Trophoblast cell (in vitro differentiated cells and primary cell): ENCODE data around the gene SLC22A17.
A peak's percentile ranks its signal among the peaks of the same experiment; 100 is the strongest.

Experiments used
- DNase-seq, 2 donors: peaks; one replicate each; pipeline ENCODE4 v3.0.0-alpha.2; 2016
- H2AFZ ChIP-seq: 2 replicates; pipeline ENCODE4 v1.6.1; 2013; ENCODE audit warnings: low read length, moderate library complexity, mild to moderate bottlenecking; ENCODE audit not compliant: insufficient read depth, poor library complexity
- H2AK5ac ChIP-seq: 2 replicates; pipeline ENCODE4 v1.6.1; 2013; ENCODE audit warnings: mild to moderate bottlenecking, low read length
- H2BK120ac ChIP-seq: 2 replicates; pipeline ENCODE4 v1.6.1; 2013; ENCODE audit warnings: low read length, mild to moderate bottlenecking, moderate library complexity; ENCODE audit not compliant: insufficient read depth, poor library complexity
- H2BK12ac ChIP-seq: 2 replicates; pipeline ENCODE4 v1.6.1; 2013; ENCODE audit warnings: mild to moderate bottlenecking, low read length, moderate library complexity
- H2BK5ac ChIP-seq: 2 replicates; pipeline ENCODE4 v1.6.1; 2013; ENCODE audit warnings: low read length, low read depth, moderate library complexity, mild to moderate bottlenecking; ENCODE audit not compliant: poor library complexity
- H3K14ac ChIP-seq: 2 replicates; pipeline ENCODE4 v1.6.1; 2013; ENCODE audit warnings: mild to moderate bottlenecking, low read length
- H3K18ac ChIP-seq: 2 replicates; pipeline ENCODE4 v1.6.1; 2013; ENCODE audit warnings: mild to moderate bottlenecking, low read length
- H3K23ac ChIP-seq: 2 replicates; pipeline ENCODE4 v1.6.1; 2013; ENCODE audit warnings: low read length
- H3K27ac ChIP-seq: 2 replicates; pipeline ENCODE4 v1.5.1; 2013; ENCODE audit warnings: low read depth, mild to moderate bottlenecking, inconsistent platforms, low read length, moderate library complexity
- H3K27me3 ChIP-seq: 2 replicates; pipeline ENCODE4 v1.6.1; 2013; ENCODE audit warnings: inconsistent platforms, mild to moderate bottlenecking, low read length, moderate library complexity; ENCODE audit not compliant: insufficient read depth
- H3K36me3 ChIP-seq, 2 experiments: 1 replicate in 1 of 2; 2 replicates in 1 of 2; pipeline ENCODE4 v1.6.1; 2013; ENCODE audit warnings: low read length in 2 of 2, mild to moderate bottlenecking in 2 of 2, moderate library complexity in 1 of 2; ENCODE audit not compliant: insufficient read depth in 2 of 2, control insufficient read depth in 1 of 2
- H3K4ac ChIP-seq: 2 replicates; pipeline ENCODE4 v1.6.1; 2013; ENCODE audit warnings: low read depth, mild to moderate bottlenecking, low read length, moderate library complexity
- H3K4me1 ChIP-seq, 2 experiments: 1 replicate in 1 of 2; 2 replicates in 1 of 2; pipeline ENCODE4 v1.6.1; 2013; ENCODE audit warnings: low read length in 2 of 2, mild to moderate bottlenecking in 2 of 2, moderate library complexity in 1 of 2; ENCODE audit not compliant: insufficient read depth in 2 of 2, control insufficient read depth in 1 of 2
- H3K4me2 ChIP-seq: 2 replicates; pipeline ENCODE4 v1.6.1; 2013; ENCODE audit warnings: inconsistent platforms, mild to moderate bottlenecking, low read length, moderate library complexity
- H3K4me3 ChIP-seq: 2 replicates; pipeline ENCODE4 v1.5.1; 2013; ENCODE audit warnings: mild to moderate bottlenecking, low read depth, low read length, inconsistent platforms
- H3K79me1 ChIP-seq: one replicate; pipeline ENCODE4 v1.6.1; 2013; ENCODE audit warnings: low read length
- H3K79me2 ChIP-seq: 2 replicates; pipeline ENCODE4 v1.6.1; 2013; ENCODE audit warnings: low read length, mild to moderate bottlenecking; ENCODE audit not compliant: control insufficient read depth, insufficient read depth, poor library complexity
- H3K9ac ChIP-seq: 2 replicates; pipeline ENCODE4 v1.6.1; 2013; ENCODE audit warnings: mild to moderate bottlenecking, low read length
- H3K9me3 ChIP-seq: 2 replicates; pipeline ENCODE4 v1.6.1; 2013; ENCODE audit warnings: low read depth, mild to moderate bottlenecking, control low read depth, inconsistent platforms, low read length; ENCODE audit not compliant: insufficient read depth
- H4K12ac ChIP-seq: 2 replicates; pipeline ENCODE4 v1.6.1; 2013; ENCODE audit warnings: low read depth, mild to moderate bottlenecking, low read length, moderate library complexity
- H4K8ac ChIP-seq: 2 replicates; pipeline ENCODE4 v1.6.1; 2013; ENCODE audit warnings: low read depth, mild to moderate bottlenecking, low read length, moderate library complexity
- H4K91ac ChIP-seq: one replicate; pipeline ENCODE4 v1.6.1; 2013; ENCODE audit warnings: low read depth, mild to moderate bottlenecking, low read length, moderate library complexity
- WGBS: extraction: QIAGEN DNeasy Blood & Tissue Kit; methylation state at CpG from one replicate; pipeline ENCODE4 v1.1.7; 2013; ENCODE audit warnings: missing lambda C conversion rate; ENCODE audit not compliant: insufficient read length, insufficient coverage; ENCODE audit errors: extremely low coverage; 5-methylcytosine and 5-hydroxymethylcytosine counted together

SLC22A17 gene

GRCh38 chr14:23320584-23321571, 31.8 kb downstream of the SLC22A17 start, which contains the start of gene PABPN1:
PABPN1 (plus strand) TSS chr14:23321457; CDS start chr14:23321470, 13 bp downstream.
- peaks cover 8 to 10% of the 10 kb centered on the region in 2 experiments for H3K4me1 ChIP-seq
- H2BK120ac ChIP-seq = peak within 1 kb of the TSS; percentile 90
- peak within 1 kb of the TSS; percentile 88 for H3K27ac ChIP-seq
- H3K36me3 ChIP-seq = peaks cover 29 to 31% of the 10 kb centered on the region in 2 experiments
- peak within 1 kb of the TSS; percentile 99 for H2BK5ac ChIP-seq
- H3K79me1 ChIP-seq = peaks cover 17% of the 10 kb centered on the region
- H4K91ac ChIP-seq = peak within 1 kb of the TSS; percentile 100
- no peaks in the 10 kb centered on the region for H3K27me3 ChIP-seq
- H3K9ac ChIP-seq = peak within 1 kb of the TSS; percentile 98
- WGBS = no CpG with 5 or more reads among the region's 63 CpGs
- peak within 1 kb of the TSS; percentile 100 for H4K12ac ChIP-seq
- H3K18ac ChIP-seq = peak within 1 kb of the TSS; percentile 99
- DNase-seq = peak; percentile 100
- H3K23ac ChIP-seq = no peak within 1 kb of the TSS
- peak within 1 kb of the TSS; percentile 73 for H3K4me2 ChIP-seq
- H3K4ac ChIP-seq = peak within 1 kb of the TSS; percentile 100
- peak within 1 kb of the TSS; percentile 99 for H4K8ac ChIP-seq
- H3K14ac ChIP-seq = peak within 1 kb of the TSS; percentile 99
- peak within 1 kb of the TSS; percentile 96 for H2AFZ ChIP-seq
- peak within 1 kb of the TSS; percentile 98 for H2AK5ac ChIP-seq
- H3K4me3 ChIP-seq = peak within 1 kb of the TSS; percentile 80
- H3K79me2 ChIP-seq = peaks cover 9% of the 10 kb centered on the region
- H2BK12ac ChIP-seq = peak within 1 kb of the TSS; percentile 42
- H3K9me3 ChIP-seq = no peaks in the 10 kb centered on the region

GRCh38 chr14:23319746-23320583, 32.7 kb downstream of the SLC22A17 start:
- WGBS = no CpG with 5 or more reads among the region's 17 CpGs
- Histone ChIP-seq H3K14ac (peak overlapping the region; percentile 77), H3K79me2 (peaks cover 9% of the 10 kb centered on the region), H3K23ac (no peak overlapping the region), H3K9ac (no peak overlapping the region), H2BK120ac (peak overlapping the region; percentile 77), H3K27me3 (no peaks in the 10 kb centered on the region), H3K9me3 (no peaks in the 10 kb centered on the region), H2AK5ac (peak overlapping the region; percentile 24), H3K27ac (peak overlapping the region; percentile 63), H4K8ac (peak overlapping the region; percentile 90), H3K4me1 (peaks cover 8 to 10% of the 10 kb centered on the region in 2 experiments), H2BK5ac (peak overlapping the region; percentile 62), H4K91ac (peak overlapping the region; percentile 93), H3K4ac (peak overlapping the region; percentile 37), H3K4me2 (peak overlapping the region; percentile 64), H2BK12ac (peak overlapping the region; percentile 42), H3K36me3 (peaks cover 21 to 27% of the 10 kb centered on the region in 2 experiments), H3K79me1 (peaks cover 17% of the 10 kb centered on the region), H4K12ac (peak overlapping the region; percentile 96), H2AFZ (peak overlapping the region; percentile 57), H3K18ac (no peak overlapping the region), H3K4me3 (peak overlapping the region; percentile 41)
- no peak for DNase-seq

DNA sequence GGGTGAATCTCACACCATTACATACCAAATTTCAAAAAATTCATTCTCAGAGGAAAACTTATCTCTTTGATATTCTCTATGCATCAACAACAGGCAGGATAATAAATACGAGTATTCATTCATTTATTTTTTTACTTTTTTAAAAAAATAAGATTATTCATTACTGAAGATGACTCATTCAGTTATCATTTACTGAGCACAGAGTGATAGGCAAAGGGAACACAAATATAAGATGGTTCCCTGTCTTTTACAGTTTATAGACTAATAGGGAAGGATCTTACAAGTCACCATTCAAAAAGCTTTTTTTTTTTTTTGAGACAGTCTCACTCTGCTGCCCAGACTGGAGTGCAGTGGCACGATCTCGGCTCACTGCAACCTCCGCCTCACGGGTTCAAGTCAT, 36.4 kb downstream of the SLC22A17 start:
- no peak for DNase-seq
- H2AFZ ChIP-seq = no peak overlapping the region
- no peaks in the 10 kb centered on the region for H3K27me3 ChIP-seq

DNA sequence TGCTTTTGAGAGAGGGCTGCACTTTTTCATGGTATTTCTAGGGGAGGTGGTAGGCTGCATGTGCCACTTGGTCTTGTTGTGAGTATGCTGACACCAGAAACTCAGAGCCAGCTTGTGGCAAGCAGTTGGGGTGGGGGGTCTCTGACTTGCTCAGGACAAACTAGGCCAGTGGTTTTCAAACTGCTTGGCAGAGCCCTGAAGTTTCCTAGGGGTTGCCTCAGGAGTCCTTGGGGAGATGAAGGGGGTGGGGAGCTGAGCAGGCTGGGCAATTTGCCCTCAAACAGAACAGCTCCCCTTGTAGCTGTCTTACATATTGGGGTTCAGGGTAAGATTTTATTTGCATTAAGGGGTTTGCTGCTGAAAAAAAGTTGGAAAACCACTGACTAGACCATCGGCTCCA, 42.1 kb downstream of the SLC22A17 start:
- H2AFZ ChIP-seq = no peak overlapping the region
- no peak for DNase-seq
- no peak overlapping the region for H2BK120ac ChIP-seq
- no peak overlapping the region for H4K8ac ChIP-seq
- H4K91ac ChIP-seq = no peak overlapping the region
- H2BK5ac ChIP-seq = no peak overlapping the region
- WGBS = no CpG with 5 or more reads among the region's 1 CpG
- H3K36me3 ChIP-seq = peaks cover 26 to 31% of the 10 kb centered on the region in 2 experiments
- H3K79me1 ChIP-seq = peaks cover 9% of the 10 kb centered on the region
- peaks cover 10 to 11% of the 10 kb centered on the region in 2 experiments for H3K4me1 ChIP-seq
- no peaks in the 10 kb centered on the region for H3K9me3 ChIP-seq
- H3K27me3 ChIP-seq = no peaks in the 10 kb centered on the region
- H3K4me2 ChIP-seq = no peak overlapping the region
- no peak overlapping the region for H3K27ac ChIP-seq
- no peak overlapping the region for H3K4ac ChIP-seq
- H3K14ac ChIP-seq = no peak overlapping the region
- no peak overlapping the region for H2BK12ac ChIP-seq
- H3K4me3 ChIP-seq = no peak overlapping the region
- H3K9ac ChIP-seq = no peak overlapping the region
- no peak overlapping the region for H2AK5ac ChIP-seq
- no peak overlapping the region for H4K12ac ChIP-seq
- H3K23ac ChIP-seq = no peak overlapping the region
- peaks cover 13% of the 10 kb centered on the region for H3K79me2 ChIP-seq
- H3K18ac ChIP-seq = no peak overlapping the region

More for the DNA sequence above, 36.4 kb downstream of the SLC22A17 start:
- H3K27ac ChIP-seq = no peak overlapping the region
- H4K8ac ChIP-seq = no peak overlapping the region
- H3K14ac ChIP-seq = no peak overlapping the region
- H3K18ac ChIP-seq = no peak overlapping the region
- H3K4me1 ChIP-seq = peaks cover 4 to 6% of the 10 kb centered on the region in 2 experiments
- H2BK12ac ChIP-seq = no peak overlapping the region
- no peak overlapping the region for H2BK120ac ChIP-seq
- H3K79me2 ChIP-seq = no peaks in the 10 kb centered on the region
- no peaks in the 10 kb centered on the region for H3K9me3 ChIP-seq
- no peak overlapping the region for H2BK5ac ChIP-seq
- no peak overlapping the region for H3K4me3 ChIP-seq
- H4K91ac ChIP-seq = no peak overlapping the region
- H3K4me2 ChIP-seq = no peak overlapping the region
- H3K9ac ChIP-seq = no peak overlapping the region
- H3K36me3 ChIP-seq = peaks cover 6 to 12% of the 10 kb centered on the region in 2 experiments
- no CpG with 5 or more reads among the region's 5 CpGs for WGBS
- H4K12ac ChIP-seq = no peak overlapping the region
- no peak overlapping the region for H2AK5ac ChIP-seq
- H3K23ac ChIP-seq = no peak overlapping the region
- H3K79me1 ChIP-seq = peaks cover 5% of the 10 kb centered on the region
- H3K4ac ChIP-seq = no peak overlapping the region
